ENCODE data around the gene PPEF2. TPM values are rescaled to one million over a fixed set of nuclear protein-coding genes. Genes with fewer than 3 reads are reported as not detected.
"Not testable (repeated sequence)": the region's sequence is repeated elsewhere in the genome, so short reads cannot be mapped to it uniquely, and the experiment has no call there.

Gene PPEF2
- polyA plus RNA-seq, 2 of the 4 experiments (the other 2 are of a cell fraction), result 0.03 TPM; not detected in 1

DNA sequence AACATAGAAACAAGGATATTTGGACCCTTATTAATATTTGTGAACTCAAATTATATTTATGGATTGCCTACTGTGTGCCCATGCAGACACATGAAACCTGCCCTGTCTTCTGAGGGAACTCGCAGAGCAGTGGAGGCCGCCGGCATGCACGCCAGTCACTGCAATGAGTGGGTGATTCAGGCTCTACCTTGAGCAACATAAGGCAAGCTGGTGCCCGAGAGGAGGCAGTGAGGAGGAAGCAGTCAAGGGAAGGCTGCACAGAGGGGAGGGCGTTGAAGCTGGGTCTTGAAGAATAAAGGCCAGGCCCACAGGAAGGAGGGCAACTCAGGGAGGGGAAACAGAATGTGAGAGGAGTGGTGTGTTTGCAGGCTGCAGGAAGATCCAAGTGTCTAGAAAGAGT lies 52.8 kb downstream of the PPEF2 start:
- FAIRE-seq, result no peak
- H3K27ac ChIP-seq, result peak overlapping the region; percentile 31 to 91; a peak in 4 of 6 replicates
- peaks cover 45% of the 10 kb centered on the region for H3K4me1 ChIP-seq
- no peaks in the 10 kb centered on the region for H3K9me3 ChIP-seq
- TF ChIP-seq MAZ (IDR thresholded peaks at IDR 0.05; ENCODE audit: borderline replicate concordance, low read depth, low read length), result no peak
- no peak for TF ChIP-seq NPAS2 (CRISPR knock-in tag; IDR thresholded peaks at IDR 0.05; ENCODE audit: borderline replicate concordance)
- TF ChIP-seq HOXB13 (CRISPR knock-in tag; IDR thresholded peaks at IDR 0.05; ENCODE audit: low read depth), result no peak
- no peak for TF ChIP-seq TP53 (CRISPR knock-in tag; IDR thresholded peaks at IDR 0.05)
- no peak overlapping the region for H3K4me2 ChIP-seq
- ChIA-PET POLR2A (no interaction called here), CTCF (no interaction called here)
- no peak overlapping the region for H3K4me3 ChIP-seq
- WGBS (ENCODE audit: missing lambda C conversion rate), result 71% methylated on average over 6 of the region's 6 CpGs
- no peak for DNase-seq (ENCODE audit: low read depth in 1 of 2, low spot score in 1 of 2)
- peak in 1 of 2 experiments; percentile 35; a peak in 3 of 6 replicates for ATAC-seq

DNA sequence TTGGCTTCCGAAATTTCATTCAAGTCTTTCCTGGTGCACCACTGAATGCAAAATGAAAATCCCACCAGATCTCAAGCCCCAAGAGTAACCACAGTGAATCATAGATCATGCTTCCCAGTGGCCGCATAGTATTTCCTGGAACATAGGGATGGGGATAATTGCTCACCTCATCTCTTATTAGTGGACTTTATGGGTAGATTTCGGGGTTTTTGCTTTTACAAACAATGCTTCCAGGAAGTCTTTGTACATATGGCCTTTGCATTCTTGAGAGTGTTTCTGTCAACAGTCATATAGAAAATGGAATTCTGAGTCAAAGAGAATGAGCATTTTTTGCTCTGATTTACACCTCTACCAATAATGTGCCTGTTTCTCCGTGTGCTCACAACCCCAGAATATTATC lies 53.4 kb downstream of the PPEF2 start:
- Histone ChIP-seq H3K4me3 (no peak overlapping the region), H3K4me2 (peak overlapping the region; percentile 52), H3K4me1 (peaks cover 48% of the 10 kb centered on the region), H3K9me3 (no peaks in the 10 kb centered on the region), H3K27ac (peak overlapping the region in 1 of 2 experiments; percentile 91; a peak in 4 of 6 replicates)
- ChIA-PET POLR2A (no interaction called here), CTCF (interaction anchor here (1.2 to 1.9 kb wide), 8 partner anchors 28 to 322 kb away, joined by 3 to 9 read pairs (median 4); no protein-coding TSS in a partner anchor)
- FAIRE-seq (no peak), DNase-seq (ENCODE audit: low read depth in 1 of 2, low spot score in 1 of 2) (no peak), ATAC-seq (0 out of 6 replicates have a peak, but pooled peaks of 1 of the 2 experiments have one; percentile 4)
- 52% methylated on average over 4 of the region's 4 CpGs for WGBS (ENCODE audit: missing lambda C conversion rate)
- no peak for TF ChIP-seq POLR2AphosphoS2 (conservative IDR thresholded peaks at IDR 0.05; ENCODE audit: low read length)
- no peak for TF ChIP-seq CBX2 (IDR thresholded peaks at IDR 0.05; ENCODE audit: borderline replicate concordance, low read depth)
- TF ChIP-seq, protein P1, sequence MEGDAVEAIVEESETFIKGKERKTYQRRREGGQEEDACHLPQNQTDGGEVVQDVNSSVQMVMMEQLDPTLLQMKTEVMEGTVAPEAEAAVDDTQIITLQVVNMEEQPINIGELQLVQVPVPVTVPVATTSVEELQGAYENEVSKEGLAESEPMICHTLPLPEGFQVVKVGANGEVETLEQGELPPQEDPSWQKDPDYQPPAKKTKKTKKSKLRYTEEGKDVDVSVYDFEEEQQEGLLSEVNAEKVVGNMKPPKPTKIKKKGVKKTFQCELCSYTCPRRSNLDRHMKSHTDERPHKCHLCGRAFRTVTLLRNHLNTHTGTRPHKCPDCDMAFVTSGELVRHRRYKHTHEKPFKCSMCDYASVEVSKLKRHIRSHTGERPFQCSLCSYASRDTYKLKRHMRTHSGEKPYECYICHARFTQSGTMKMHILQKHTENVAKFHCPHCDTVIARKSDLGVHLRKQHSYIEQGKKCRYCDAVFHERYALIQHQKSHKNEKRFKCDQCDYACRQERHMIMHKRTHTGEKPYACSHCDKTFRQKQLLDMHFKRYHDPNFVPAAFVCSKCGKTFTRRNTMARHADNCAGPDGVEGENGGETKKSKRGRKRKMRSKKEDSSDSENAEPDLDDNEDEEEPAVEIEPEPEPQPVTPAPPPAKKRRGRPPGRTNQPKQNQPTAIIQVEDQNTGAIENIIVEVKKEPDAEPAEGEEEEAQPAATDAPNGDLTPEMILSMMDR (IDR thresholded peaks at IDR 0.05), result no peak

DNA sequence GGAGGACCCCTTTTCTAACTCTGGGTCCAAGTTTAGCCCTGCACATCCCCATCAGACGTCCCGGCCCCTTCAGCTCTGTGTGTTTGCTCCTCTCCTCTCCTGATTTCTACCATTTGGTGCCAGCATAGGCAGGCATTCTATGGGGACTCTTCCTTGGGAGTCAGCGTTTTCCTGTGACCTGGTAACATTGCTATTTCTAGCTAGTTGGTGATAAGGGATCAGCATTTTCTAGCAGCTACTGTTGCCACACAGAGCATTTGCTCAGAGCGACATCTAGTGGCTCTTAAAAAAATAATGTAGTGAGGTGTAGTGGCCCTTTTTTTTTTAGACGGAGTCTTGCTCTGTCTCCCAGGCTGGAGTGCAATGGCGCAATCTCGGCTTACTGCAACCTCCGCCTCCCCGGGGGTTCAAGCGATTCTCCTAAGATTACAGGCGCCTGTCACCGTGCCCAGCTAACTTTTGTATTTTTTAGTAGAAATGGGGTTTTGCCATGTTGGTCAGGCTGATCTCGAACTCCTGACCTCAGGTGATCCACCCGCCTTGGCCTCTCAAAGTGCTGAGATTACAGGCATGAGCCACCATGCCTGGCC lies 54.0 kb downstream of the PPEF2 start:
- peak overlapping the region; percentile 52 for H3K4me2 ChIP-seq
- H3K4me3 ChIP-seq, result not testable (repeated sequence)

DNA sequence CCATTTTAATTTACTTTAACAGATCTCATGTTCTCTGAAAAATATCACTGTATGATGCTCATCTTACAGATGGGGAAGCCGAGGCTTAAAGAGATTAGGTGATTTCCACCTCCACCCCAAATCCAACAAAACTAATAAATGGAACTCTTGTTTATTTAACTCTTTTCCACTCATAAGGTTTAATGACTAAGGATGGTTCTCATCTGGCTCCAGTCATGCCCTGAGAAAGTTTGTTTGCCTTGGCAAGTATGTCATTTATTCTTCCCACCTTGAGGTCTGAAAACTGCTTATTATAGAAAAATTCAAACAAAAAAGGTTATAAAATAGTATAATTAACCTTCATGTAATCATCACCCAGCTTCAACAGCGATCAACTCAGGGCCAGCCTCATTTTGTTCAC lies 56.3 kb downstream of the PPEF2 start:
- H3K4me2 ChIP-seq, result 0 out of 3 replicates have a peak overlapping the region, but pooled peaks have one; percentile 14
- ChIA-PET POLR2A (no interaction called here), CTCF (no interaction called here)
- peak in 1 of 2 experiments; percentile 15 for DNase-seq (ENCODE audit: low read depth in 1 of 2, low spot score in 1 of 2)
- no peak for FAIRE-seq
- no peak overlapping the region for H3K4me3 ChIP-seq
- H3K4me1 ChIP-seq, result peaks cover 76% of the 10 kb centered on the region
- 29% methylated on average over 2 of the region's 2 CpGs for WGBS (ENCODE audit: missing lambda C conversion rate)
- no peaks in the 10 kb centered on the region for H3K9me3 ChIP-seq
- peak overlapping the region; percentile 91 to 98 for H3K27ac ChIP-seq
- no peak for ATAC-seq
- TF ChIP-seq, protein P2, sequence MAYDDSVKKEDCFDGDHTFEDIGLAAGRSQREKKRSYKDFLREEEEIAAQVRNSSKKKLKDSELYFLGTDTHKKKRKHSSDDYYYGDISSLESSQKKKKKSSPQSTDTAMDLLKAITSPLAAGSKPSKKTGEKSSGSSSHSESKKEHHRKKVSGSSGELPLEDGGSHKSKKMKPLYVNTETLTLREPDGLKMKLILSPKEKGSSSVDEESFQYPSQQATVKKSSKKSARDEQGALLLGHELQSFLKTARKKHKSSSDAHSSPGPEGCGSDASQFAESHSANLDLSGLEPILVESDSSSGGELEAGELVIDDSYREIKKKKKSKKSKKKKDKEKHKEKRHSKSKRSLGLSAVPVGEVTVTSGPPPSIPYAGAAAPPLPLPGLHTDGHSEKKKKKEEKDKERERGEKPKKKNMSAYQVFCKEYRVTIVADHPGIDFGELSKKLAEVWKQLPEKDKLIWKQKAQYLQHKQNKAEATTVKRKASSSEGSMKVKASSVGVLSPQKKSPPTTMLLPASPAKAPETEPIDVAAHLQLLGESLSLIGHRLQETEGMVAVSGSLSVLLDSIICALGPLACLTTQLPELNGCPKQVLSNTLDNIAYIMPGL (CRISPR knock-in tag; IDR thresholded peaks at IDR 0.05; ENCODE audit: borderline replicate concordance), result no peak
- TF ChIP-seq HDAC2 (IDR thresholded peaks at IDR 0.05) (no peak), NR3C1 (IDR thresholded peaks at IDR 0.05) (no peak), HOXB13 (CRISPR knock-in tag; IDR thresholded peaks at IDR 0.05; ENCODE audit: low read depth) (no peak), TP53 (CRISPR knock-in tag; IDR thresholded peaks at IDR 0.05) (no peak), ZC3H11A (IDR thresholded peaks at IDR 0.05) (no peak), CHD4 (IDR thresholded peaks at IDR 0.05; ENCODE audit: borderline replicate concordance) (no peak), BHLHE40 (IDR thresholded peaks at IDR 0.05; ENCODE audit: low read depth, low read length) (no peak), HOXB5 (CRISPR knock-in tag; IDR thresholded peaks at IDR 0.05) (no peak), KDM5A (IDR thresholded peaks at IDR 0.05) (no peak), RAD21 (conservative IDR thresholded peaks at IDR 0.05 in 1 of 2, IDR thresholded peaks at IDR 0.05 in 1 of 2) (no peak), FOSL2 (IDR thresholded peaks at IDR 0.05) (no peak), FOSL2 (CRISPR knock-in tag; IDR thresholded peaks at IDR 0.05) (no peak), SMC3 (IDR thresholded peaks at IDR 0.05) (no peak), ZFP36 (IDR thresholded peaks at IDR 0.05; ENCODE audit: borderline replicate concordance, partially characterized antibody) (no peak), CBX2 (IDR thresholded peaks at IDR 0.05; ENCODE audit: borderline replicate concordance, low read depth) (no peak)

More for the DNA sequence above, 54.0 kb downstream of the PPEF2 start:
- peak; percentile 72 to 91 for DNase-seq (ENCODE audit: low read depth in 1 of 2, low spot score in 1 of 2)
- ChIA-PET POLR2A (interaction anchor here (1.7 kb wide), 1 partner anchor 124 kb away, joined by 23 read pairs; the partner anchor contains the start of gene USO1), CTCF (interaction anchor here (0.6 to 1.9 kb wide), 36 partner anchors 8 to 1659 kb away, joined by 3 to 12 read pairs (median 4); partner anchors contain the start of gene USO1)
- Histone ChIP-seq H3K4me1 (peaks cover 54% of the 10 kb centered on the region), H3K27ac (peak overlapping the region; percentile 75 to 91)
- TF ChIP-seq MAFK (IDR thresholded peaks at IDR 0.05; ENCODE audit: partially characterized antibody) (peak; percentile 82), CEBPB (IDR thresholded peaks at IDR 0.05) (peak; percentile 62 to 79), GATA3 (IDR thresholded peaks at IDR 0.05; ENCODE audit: borderline replicate concordance) (0 out of 2 replicates have a peak, but pooled peaks have one; percentile 20), SMC3 (IDR thresholded peaks at IDR 0.05) (peak; percentile 73), RAD21 (conservative IDR thresholded peaks at IDR 0.05 in 1 of 2, IDR thresholded peaks at IDR 0.05 in 1 of 2) (peak; percentile 84 to 87)
- TF ChIP-seq, protein P1 (IDR thresholded peaks at IDR 0.05), result peak; percentile 71
- ATAC-seq, result peak; percentile 74 to 80
- H3K9me3 ChIP-seq, FAIRE-seq: not testable (repeated sequence)
- 11% methylated on average over 14 of the region's 14 CpGs for WGBS (ENCODE audit: missing lambda C conversion rate)

All from A549 (cell line).